ENCODE data around the gene RBPJL.
"Not testable (repeated sequence)": the region's sequence is repeated elsewhere in the genome, so short reads cannot be mapped to it uniquely, and the experiment has no call there.

RBPJL gene

GRCh38 chr20:45347936-45348778 is 41.5 kb downstream of the RBPJL start, which contains the start of gene SDC4:
TSS of gene SDC4 (minus strand) at chr20:45348424. CDS start at chr20:45348384, 40 bp downstream.
- no peak for TF ChIP-seq CTCF (IDR thresholded peaks at IDR 0.05; ENCODE audit: low read depth, low read length, missing control alignments)
- H3K4me3 ChIP-seq (replicated peaks; ENCODE audit: low read depth, low read length): peak within 1 kb of the TSS; percentile 75
- DNase-seq (ENCODE audit: extremely low read depth, low read depth): no peak

GRCh38 chr20:45350217-45350616 is 43.6 kb downstream of the RBPJL start:
- TF ChIP-seq CTCF (IDR thresholded peaks at IDR 0.05; ENCODE audit: low read depth, low read length, missing control alignments): no peak
- DNase-seq (ENCODE audit: extremely low read depth, low read depth): no peak
- H3K4me3 ChIP-seq (replicated peaks; ENCODE audit: low read depth, low read length): no peak overlapping the region

DNA sequence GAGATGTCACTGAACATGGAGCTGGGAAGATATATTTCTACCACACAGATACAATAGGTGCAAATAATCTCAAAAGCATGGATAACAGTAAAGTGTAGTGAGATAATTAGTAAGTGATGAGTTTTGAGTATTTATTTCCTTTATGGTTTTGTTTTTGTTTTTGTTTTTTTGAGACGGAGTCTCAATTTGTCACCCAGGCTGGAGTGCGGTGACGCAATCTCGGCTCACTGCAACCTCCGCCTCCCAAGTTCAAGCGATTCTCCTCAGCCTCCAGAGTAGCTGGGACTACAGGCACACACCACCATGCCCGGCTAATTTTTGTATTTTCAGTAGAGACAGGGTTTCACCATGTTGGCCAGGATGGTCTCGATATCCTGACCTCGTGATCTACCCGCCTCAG is 44.2 kb downstream of the RBPJL start:
- not testable (repeated sequence) for H3K4me3 ChIP-seq (replicated peaks; ENCODE audit: low read depth, low read length); DNase-seq (ENCODE audit: extremely low read depth, low read depth)

- TF ChIP-seq CTCF (IDR thresholded peaks at IDR 0.05; ENCODE audit: low read depth, low read length, missing control alignments): no peak
- no peak overlapping the region for H3K4me3 ChIP-seq (replicated peaks; ENCODE audit: low read depth, low read length)
- no peak for DNase-seq (ENCODE audit: extremely low read depth, low read depth)
Measured at GRCh38 chr20:45352729-45353128, 46.1 kb downstream of the RBPJL start.

DNA sequence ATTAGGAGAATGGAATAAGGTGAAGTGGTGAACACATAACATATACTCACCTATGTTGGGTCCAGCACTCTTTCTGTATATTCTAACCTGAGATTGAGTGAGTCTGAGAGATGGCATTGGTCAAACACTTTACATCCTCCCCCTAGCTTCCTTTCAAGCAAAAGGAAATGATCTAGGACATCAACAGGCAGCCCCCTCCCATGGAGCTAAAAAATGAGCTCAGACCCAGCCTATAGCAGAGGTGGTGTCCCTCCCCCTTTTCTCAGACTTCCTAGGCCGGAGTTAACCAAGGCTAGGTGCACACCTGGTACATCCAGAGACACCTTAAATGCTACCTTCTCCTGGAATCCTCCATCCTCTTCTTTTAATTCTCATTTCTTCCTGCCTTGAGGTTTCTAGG is 47.1 kb downstream of the RBPJL start:
- no peak for TF ChIP-seq CTCF (IDR thresholded peaks at IDR 0.05; ENCODE audit: low read depth, low read length, missing control alignments)
- DNase-seq (ENCODE audit: extremely low read depth, low read depth): no peak

GRCh38 chr20:45354423-45355208 is 48.0 kb downstream of the RBPJL start:
- TF ChIP-seq CTCF (IDR thresholded peaks at IDR 0.05; ENCODE audit: low read depth, low read length, missing control alignments): no peak
- DNase-seq (ENCODE audit: extremely low read depth, low read depth): no peak
- no peak overlapping the region for H3K4me3 ChIP-seq (replicated peaks; ENCODE audit: low read depth, low read length)

More for the DNA sequence above, 47.1 kb downstream of the RBPJL start:
- no peak overlapping the region for H3K4me3 ChIP-seq (replicated peaks; ENCODE audit: low read depth, low read length)
